ENCODE data around the gene GPR153. TPM values are rescaled to one million over a fixed set of nuclear protein-coding genes. Genes with fewer than 3 reads are reported as not detected.

GPR153 gene
- polyA plus RNA-seq, 3 donors: 0.04 to 0.69 TPM; not detected in 1

- peaks cover 9% of the 10 kb centered on the region for H4K20me1 ChIP-seq (ENCODE audit: insufficient read depth, low read length)
- H3K9me3 ChIP-seq (replicated peaks in 1 of 2; ENCODE audit: control insufficient read depth in 1 of 2, insufficient read depth in 1 of 2, low read length in 2 of 2): peaks cover 0 to 21% of the 10 kb centered on the region in 2 donors
- H3K27me3 Mint-ChIP-seq (ENCODE audit: low read depth in 3 of 3): peaks cover 82 to 96% (median 91%) of the 10 kb centered on the region in 3 donors
- no peak for TF ChIP-seq CTCF (IDR thresholded peaks at IDR 0.05)
- peaks cover 10% of the 10 kb centered on the region for H3K4me1 Mint-ChIP-seq
- H3K36me3 Mint-ChIP-seq: peaks cover 0 to 7% of the 10 kb centered on the region in 2 donors
- H3K9ac ChIP-seq (ENCODE audit: insufficient read depth, low read length, poor library complexity, severe bottlenecking): no peak overlapping the region
- H3K4me1 ChIP-seq (ENCODE audit: control insufficient read depth in 1 of 2, insufficient read depth in 2 of 2, low read length in 2 of 2): peaks cover 0 to 21% of the 10 kb centered on the region in 2 donors
- peaks cover 0 to 24% (median 4%) of the 10 kb centered on the region in 7 donors for H3K9me3 Mint-ChIP-seq
- H2AFZ ChIP-seq (ENCODE audit: insufficient read depth, low read depth, low read length, poor library complexity, severe bottlenecking): no peak overlapping the region
- no peak for DNase-seq
- H3K4me3 Mint-ChIP-seq: no peak overlapping the region
- H3K79me2 ChIP-seq (ENCODE audit: insufficient read depth, low read length): no peaks in the 10 kb centered on the region
- H3K27ac Mint-ChIP-seq: no peak overlapping the region
- no peaks in the 10 kb centered on the region for H3K36me3 ChIP-seq (replicated peaks in 1 of 2; ENCODE audit: control insufficient read depth in 1 of 2, insufficient read depth in 2 of 2, low read length in 2 of 2)
- H3K27ac ChIP-seq (ENCODE audit: low read depth in 1 of 2, low read length in 2 of 2): no peak overlapping the region
- H3K4me3 ChIP-seq (replicated peaks in 1 of 3; ENCODE audit: low read depth in 2 of 3, low read length in 3 of 3): no peak overlapping the region
- intact Hi-C loops (cut with micrococcal nuclease): loop anchor here (5.0 to 10.0 kb wide), 3 partner anchors 138 to 188 kb away; partner anchors contain the start of gene ACOT7 (in 1 of the 2)
- WGBS (ENCODE audit: insufficient coverage): 27% methylated on average over 17 of the region's 20 CpGs
- no peak overlapping the region for H3K4me2 ChIP-seq (replicated peaks; ENCODE audit: extremely low read depth, low read length, poor library complexity, severe bottlenecking)
- H3K27me3 ChIP-seq (ENCODE audit: control insufficient read depth in 2 of 2, insufficient read depth in 2 of 2, low read length in 2 of 2): peaks cover 34 to 90% of the 10 kb centered on the region in 2 donors
Observed at GRCh38 chr1:6243053-6243834, 17.7 kb downstream of the GPR153 start.

DNA sequence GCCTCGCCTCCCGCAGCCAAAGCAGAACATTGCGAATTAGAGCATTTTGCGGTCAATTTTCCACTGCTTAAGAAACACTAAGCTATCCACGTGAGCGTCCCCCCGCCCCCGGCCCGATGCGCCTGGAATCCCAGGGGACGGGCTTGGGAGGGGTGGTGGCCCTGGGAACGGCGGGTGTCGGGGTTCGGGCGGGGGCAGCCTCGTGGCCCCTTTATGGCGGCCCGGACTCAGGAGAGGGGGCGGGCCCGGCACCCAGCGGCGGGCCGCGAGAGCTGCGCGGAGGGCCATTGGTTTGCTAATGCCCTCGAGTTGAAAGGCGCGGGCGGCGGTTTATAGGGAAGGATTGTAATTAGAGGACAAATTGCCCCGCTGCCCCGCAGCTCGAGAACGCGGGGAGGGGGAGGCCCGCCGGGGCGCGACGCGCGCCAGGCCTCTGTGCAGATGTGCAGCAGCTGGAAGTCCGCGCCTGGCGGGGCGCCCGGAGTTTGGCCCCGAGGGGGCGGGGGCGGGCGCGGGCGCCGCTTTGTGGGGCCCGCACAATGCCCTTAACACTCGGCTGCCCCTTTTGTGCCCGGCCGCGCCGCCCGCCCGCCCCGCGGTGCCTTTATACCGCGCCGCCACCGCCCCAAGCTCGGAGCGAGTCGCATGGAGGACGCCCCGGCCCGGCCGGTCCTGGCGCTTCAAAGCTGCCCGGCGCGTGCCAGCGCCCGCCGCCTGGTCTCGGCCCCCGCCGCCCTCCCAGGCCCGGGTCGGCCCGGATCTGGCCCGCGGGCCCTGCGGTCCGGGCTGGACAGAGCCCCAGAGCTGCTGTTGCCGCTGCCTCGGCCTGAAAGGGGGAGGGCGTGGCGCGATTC is 18.8 kb downstream of the GPR153 start:
- H3K79me2 ChIP-seq (ENCODE audit: insufficient read depth, low read length): no peaks in the 10 kb centered on the region
- Mint-ChIP-seq H3K27me3 (ENCODE audit: low read depth in 3 of 3) (peaks cover 79 to 91% (median 90%) of the 10 kb centered on the region in 3 donors), H3K9me3 (peaks cover 0 to 24% (median 6%) of the 10 kb centered on the region in 7 donors), H3K36me3 (peaks cover 0 to 7% of the 10 kb centered on the region in 2 donors), H3K27ac (no peak overlapping the region), H3K4me3 (peak overlapping the region in 1 of 2 donors; percentile 79), H3K4me1 (peaks cover 10% of the 10 kb centered on the region)
- intact Hi-C loops (cut with micrococcal nuclease): loop anchor here (5.0 to 10.0 kb wide), 3 partner anchors 137 to 187 kb away; partner anchors contain the start of gene ACOT7 (in 1 of the 2)
- no peak for DNase-seq
- no peaks in the 10 kb centered on the region for H3K36me3 ChIP-seq (replicated peaks in 1 of 2; ENCODE audit: control insufficient read depth in 1 of 2, insufficient read depth in 2 of 2, low read length in 2 of 2)
- peaks cover 0 to 21% of the 10 kb centered on the region in 2 donors for H3K4me1 ChIP-seq (ENCODE audit: control insufficient read depth in 1 of 2, insufficient read depth in 2 of 2, low read length in 2 of 2)
- H3K9me3 ChIP-seq (replicated peaks in 1 of 2; ENCODE audit: control insufficient read depth in 1 of 2, insufficient read depth in 1 of 2, low read length in 2 of 2): peaks cover 0 to 21% of the 10 kb centered on the region in 2 donors
- H3K27ac ChIP-seq (ENCODE audit: low read depth in 1 of 2, low read length in 2 of 2): no peak overlapping the region
- H2AFZ ChIP-seq (ENCODE audit: insufficient read depth, low read depth, low read length, poor library complexity, severe bottlenecking): no peak overlapping the region
- 1% methylated on average over 89 of the region's 99 CpGs for WGBS (ENCODE audit: insufficient coverage)
- H3K9ac ChIP-seq (ENCODE audit: insufficient read depth, low read length, poor library complexity, severe bottlenecking): no peak overlapping the region
- H3K4me3 ChIP-seq (replicated peaks in 1 of 3; ENCODE audit: low read depth in 2 of 3, low read length in 3 of 3): no peak overlapping the region
- TF ChIP-seq CTCF (IDR thresholded peaks at IDR 0.05): no peak
- H3K27me3 ChIP-seq (ENCODE audit: control insufficient read depth in 2 of 2, insufficient read depth in 2 of 2, low read length in 2 of 2): peaks cover 34 to 79% of the 10 kb centered on the region in 2 donors
- H3K4me2 ChIP-seq (replicated peaks; ENCODE audit: extremely low read depth, low read length, poor library complexity, severe bottlenecking): no peak overlapping the region
- peaks cover 9% of the 10 kb centered on the region for H4K20me1 ChIP-seq (ENCODE audit: insufficient read depth, low read length)

Measured in CD14-positive monocyte (primary cell).